GM21723 (cell line): Measurements from ENCODE around the gene LCLAT1.
"Not testable (repeated sequence)": the region's sequence is repeated elsewhere in the genome, so short reads cannot be mapped to it uniquely, and the experiment has no call there.

Experiments
- ATAC-seq: cut with Tn5 transposase; IDR thresholded peaks from one replicate; pipeline ENCODE4 v1.9.1; 2021; ENCODE audit warnings: mild to moderate bottlenecking, moderate library complexity; ENCODE audit not compliant: unreplicated experiment

Gene LCLAT1

GRCh38 chr2:30484995-30485394 lies 37.9 kb downstream of the LCLAT1 start:
- ATAC-seq = no peak

- no peak for ATAC-seq
These were observed 39.6 kb downstream of the LCLAT1 start for GRCh38 chr2:30486655-30487054.

DNA sequence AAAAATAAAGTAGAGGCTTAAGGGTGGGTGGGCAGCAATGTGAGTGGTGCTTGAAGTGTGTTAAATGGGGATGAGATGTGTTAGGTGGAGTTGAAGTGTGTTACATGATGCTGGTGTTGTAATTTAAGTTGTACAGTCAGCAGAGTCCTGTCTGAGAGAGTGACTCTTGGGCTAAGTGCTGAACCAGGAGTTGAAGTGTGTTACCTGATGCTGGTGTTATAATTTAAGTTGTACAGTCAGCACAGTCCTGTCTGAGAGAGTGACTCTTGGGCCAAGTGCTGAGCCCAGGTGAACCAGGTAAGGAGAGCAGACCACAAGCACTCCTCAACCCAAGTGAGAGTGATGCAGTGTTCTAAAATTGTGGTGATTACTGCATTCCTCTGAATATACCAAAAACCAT lies 40.6 kb downstream of the LCLAT1 start:
- ATAC-seq = no peak

DNA sequence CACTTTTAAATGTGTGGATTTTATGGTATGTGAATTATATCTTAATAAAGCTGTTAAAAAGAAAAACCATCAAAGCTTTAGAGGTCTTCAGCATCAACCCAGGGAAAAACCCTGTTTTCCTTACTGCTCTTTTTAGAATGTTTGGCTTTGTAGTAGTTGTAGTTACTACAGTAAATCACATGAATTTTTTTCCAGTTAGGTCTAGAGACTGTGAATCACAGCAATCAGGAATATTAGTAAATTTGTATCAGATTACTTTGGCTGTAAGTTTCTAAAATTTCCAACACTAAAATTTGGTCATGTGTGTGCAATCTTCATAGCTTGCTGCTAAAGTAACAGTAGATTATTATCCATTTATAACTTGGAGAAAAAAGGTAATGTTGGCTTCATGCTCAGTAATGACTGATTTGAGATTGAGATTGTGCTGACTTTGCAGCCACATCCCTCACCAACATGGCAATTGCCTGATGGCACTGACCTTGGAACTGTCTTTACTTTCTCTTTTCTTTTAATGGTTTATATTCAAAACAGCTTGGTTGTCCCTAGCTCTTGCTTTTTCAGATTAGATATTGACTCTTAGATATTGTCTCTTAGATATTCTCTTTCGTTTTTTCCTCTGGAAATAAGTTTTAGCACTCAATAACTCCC lies 41.1 kb downstream of the LCLAT1 start:
- ATAC-seq = no peak

GRCh38 chr2:30491225-30491624 lies 44.2 kb downstream of the LCLAT1 start:
- no peak for ATAC-seq

DNA sequence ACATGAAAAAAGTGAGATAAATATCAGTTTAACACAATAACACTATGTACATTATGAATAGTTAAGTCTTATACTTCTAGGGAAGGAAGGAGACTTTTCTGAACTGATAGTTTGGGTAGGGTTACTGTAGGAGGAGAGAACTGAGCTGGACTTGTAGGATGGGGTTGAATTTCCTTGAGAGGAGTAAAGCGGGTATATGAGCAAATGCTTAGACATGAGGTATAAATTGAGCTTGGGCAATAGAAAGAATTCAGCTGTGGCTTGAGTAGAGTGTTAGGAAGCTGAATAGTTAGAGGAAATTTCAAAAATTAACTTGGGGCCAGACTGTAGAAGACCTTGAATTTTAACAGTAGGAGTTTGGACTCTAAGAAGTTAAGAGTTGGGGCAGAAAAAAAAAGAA lies 45.1 kb downstream of the LCLAT1 start:
- no peak for ATAC-seq

GRCh38 chr2:30492619-30493018 lies 45.6 kb downstream of the LCLAT1 start:
- no peak for ATAC-seq

DNA sequence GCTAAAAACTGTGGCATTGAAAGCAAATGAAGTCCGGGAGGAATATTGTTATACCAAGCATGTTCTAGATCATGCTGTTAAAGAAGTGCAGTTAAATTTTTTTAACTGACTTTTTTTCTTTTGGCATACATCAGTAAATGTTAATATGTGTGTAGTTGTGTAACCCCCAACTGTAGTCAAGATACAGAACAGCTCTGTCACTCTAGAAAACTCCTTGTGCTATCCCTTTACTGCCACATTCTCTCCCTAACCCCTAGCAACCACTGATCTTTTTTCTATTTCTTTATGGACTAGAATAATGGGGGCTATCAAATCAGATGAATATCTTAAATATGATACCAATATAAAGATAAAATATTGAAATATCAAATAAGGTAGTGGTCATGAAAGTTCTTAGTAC lies 46.4 kb downstream of the LCLAT1 start:
- no peak for ATAC-seq

GRCh38 chr2:30495896-30496295 lies 48.9 kb downstream of the LCLAT1 start:
- not testable (repeated sequence) for ATAC-seq

GRCh38 chr2:30499681-30500080 lies 52.6 kb downstream of the LCLAT1 start:
- no peak for ATAC-seq

DNA sequence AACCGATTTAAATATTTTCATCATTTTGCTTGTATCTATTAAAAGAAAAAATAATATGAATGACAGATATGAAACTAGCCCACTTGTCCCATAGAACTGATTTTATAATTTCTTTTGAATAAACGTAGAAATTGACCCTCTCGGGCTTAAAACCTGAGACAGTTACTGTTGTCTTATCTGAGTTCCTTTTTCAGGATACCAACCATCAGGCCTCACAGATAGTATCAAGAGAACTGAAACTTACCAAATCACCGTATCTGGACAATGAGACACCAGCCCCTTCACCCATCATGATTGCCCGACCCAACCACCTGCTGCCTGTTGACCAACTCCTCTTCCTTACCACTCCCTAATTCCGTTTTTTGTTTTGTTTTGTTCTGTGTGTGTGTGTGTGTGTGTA lies 53.7 kb downstream of the LCLAT1 start:
- ATAC-seq = no peak

DNA sequence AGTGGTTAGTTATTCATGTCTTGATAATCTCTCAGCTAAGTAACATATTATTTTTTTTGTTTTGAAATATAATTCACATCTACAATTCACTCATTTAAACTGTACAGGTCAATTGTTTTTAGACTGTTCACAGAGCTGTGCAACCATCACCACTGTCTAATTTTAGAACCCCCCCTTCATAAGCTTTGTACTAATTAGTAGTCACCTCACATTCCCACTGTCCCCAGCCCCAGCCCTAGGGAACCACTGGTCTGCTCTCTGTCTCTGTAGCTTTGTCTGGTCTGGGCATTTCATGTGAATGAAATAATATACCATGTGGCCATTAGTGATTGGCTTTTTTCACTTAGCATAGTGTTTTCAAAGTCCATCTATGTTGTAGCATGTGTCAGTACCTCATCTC lies 55.3 kb downstream of the LCLAT1 start:
- ATAC-seq = no peak

DNA sequence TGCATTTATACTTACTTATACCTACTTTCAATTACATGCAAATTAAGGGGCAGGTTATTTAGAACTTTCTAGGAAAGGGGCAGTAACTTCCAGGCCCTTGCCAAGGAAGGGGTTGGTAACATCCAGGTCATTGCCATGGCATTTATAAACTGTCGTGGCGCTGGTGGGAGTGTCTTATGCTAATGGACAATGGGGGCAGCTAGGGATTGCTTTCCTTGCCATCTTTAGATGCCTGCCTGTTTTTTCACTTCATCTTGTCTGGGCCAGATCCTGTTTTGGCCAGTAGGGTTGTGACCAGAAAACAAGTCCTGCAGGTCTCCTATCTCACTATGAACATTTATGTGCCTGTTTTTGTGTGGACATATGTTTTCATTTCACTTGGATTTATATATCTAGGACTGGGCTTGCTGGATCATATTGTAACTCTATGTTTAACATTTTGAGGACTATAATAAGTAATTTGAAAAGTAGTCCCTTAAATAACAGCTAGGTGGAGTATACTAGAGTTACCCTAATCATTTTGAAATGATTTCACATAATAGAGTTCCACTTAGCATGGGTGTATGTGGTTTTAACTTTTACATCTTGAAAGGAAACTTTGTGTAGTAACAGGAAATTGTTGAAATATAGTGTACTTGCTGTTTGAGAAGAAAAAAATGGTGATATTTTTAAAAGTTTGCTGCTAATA lies 56.1 kb downstream of the LCLAT1 start:
- ATAC-seq = no peak

- no peak for ATAC-seq
These were observed 56.6 kb downstream of the LCLAT1 start for GRCh38 chr2:30503695-30504052.

GRCh38 chr2:30504731-30505130 lies 57.7 kb downstream of the LCLAT1 start:
- ATAC-seq = no peak

DNA sequence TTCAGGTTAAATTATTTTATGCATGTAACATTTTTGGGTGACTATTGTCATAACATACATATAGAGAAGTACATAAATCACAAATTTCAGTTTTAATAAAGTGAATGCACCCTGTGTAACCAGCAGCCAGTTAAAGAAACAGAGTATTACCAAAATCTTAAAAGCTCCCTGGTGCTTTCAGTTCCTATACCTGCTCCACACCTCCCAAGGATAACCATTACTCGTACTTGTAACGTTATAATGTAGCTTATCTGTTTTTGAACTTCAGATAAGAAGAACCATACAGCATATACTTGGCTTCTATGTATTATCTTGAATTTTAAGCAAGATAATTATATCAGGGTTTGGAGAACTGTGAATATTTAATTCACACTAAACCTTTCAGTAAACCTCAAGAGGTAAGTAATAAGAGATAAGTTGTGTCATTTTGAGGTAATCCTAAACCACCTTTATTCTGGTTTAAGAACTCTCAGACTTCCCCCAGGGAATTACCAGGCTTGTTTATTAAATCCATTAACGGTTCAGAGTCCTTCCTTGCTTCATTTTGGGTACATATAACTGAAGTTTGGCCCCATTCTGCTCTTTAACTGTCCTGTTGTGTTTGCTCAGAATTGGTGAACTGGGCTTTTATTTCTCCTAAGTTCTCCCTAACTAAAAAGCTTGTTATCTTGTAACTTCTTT lies 58.6 kb downstream of the LCLAT1 start:
- ATAC-seq = no peak

DNA sequence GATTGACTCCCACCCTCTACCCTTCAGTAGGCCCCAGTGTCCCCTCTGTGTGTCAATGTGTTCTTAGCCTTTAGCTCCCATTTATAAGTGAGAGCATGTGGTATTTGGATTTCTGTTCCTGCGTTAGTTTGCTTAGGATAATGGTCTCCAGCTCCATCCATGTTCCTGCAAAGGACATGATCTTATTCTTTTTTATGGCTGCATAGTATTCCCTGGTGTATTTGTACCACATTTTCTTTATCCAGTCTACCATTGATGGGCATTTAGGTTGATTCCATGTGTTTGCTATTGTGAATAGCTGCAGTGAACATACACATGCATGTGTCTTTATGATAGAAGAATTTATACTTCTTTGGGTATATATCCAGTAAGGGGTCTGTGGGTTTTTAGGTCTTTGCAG lies 60.4 kb downstream of the LCLAT1 start:
- ATAC-seq = not testable (repeated sequence)

GRCh38 chr2:30509716-30510115 lies 62.7 kb downstream of the LCLAT1 start:
- ATAC-seq = no peak

DNA sequence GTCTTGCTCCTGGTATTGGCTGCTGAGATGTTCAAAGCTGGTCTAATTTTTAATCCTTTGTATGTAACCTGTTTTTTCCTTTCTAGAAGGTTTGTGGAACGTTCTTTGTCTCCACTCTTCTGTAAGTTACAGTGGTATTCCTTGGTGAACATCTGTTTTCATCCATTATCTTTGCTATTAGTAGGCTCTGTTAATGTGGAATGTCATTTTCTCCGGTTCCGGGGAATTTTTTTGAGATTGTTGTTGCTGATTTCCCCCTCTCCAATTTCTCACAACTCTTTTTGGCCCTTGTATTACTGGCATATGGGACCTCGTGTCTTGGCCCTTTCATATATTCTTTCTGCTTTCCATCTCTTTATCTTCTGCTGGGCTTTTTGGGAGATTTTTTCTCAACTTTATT lies 63.4 kb downstream of the LCLAT1 start:
- no peak for ATAC-seq

DNA sequence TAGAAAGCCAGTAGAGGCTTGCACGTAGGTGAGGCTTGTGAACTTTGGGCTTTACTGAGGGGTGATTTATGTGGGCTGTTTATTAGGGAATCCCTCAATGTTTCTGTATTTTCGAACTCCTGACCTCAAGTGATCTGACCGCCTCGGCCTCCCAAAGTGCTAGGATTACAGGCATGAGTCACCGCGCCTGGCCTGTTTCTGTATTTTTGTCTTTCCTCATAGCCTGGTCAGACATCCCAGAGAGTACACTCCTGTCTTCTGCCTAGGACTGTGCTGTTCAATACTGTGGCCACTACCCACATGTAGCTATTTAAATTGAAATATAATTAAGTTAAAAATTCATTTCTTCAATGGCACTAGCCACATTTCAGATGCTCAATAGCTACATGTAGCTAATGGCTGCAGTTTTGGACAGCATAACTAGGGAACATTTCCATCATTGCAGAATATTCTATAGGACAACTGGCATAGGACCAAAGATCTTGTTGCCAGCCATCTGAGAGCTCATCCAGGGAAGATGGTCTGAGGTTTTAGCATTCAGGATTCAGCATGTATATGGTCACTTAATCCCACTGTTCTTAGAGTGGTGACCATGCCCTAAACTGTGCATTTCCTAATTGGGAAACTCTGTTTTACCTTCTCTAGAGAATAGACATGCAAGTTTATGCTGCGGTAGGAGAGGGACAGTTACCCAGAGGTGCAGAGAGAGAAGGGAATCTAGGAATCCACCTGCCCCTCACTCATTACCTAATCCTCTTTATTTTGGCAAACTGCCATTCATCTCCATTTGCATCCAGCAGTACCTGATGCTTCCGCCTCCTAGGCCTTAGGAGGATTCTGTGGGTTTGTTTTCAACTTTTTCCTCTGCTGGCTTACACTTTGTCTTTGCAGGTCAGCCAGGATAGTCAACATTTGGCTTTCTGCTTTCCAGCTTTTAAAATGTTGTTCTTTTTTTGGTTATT lies 64.4 kb downstream of the LCLAT1 start:
- ATAC-seq = no peak

GRCh38 chr2:30512243-30512886 lies 65.3 kb downstream of the LCLAT1 start:
- no peak for ATAC-seq
